ENCODE measurements around the gene UTF1. TPM values are rescaled to one million over a fixed set of nuclear protein-coding genes. Genes with fewer than 3 reads are reported as not detected.
A peak's percentile ranks its signal among the peaks of the same experiment; 100 is the strongest.

The UTF1 gene
- total and polyA plus RNA-seq, 2 of the 8 experiments (the other 6 are each of a cell fraction or from before 2014, with no cell fraction given): 0.47 to 21.8 TPM

DNA sequence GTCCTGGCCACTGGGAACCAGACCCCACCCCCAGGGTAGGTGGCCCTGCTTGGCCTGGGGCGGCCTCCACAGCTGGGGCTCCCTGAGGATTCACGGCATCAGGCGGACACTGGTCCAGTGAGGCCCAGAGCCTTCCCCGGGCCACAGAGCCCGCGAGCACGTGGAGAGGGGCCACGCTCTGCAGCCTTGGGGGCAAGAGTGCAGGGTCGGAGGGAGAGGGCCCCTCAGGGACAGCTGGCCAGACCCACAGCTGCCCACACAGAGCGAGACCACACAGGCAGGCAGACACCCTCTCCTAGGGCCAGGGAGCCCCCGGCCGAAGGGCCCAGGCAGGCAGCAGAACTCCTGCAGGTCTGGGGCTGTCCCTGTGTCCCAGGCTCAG lies 18.3 kb downstream of the UTF1 start:
- no peak overlapping the region for H3K4me2 ChIP-seq (ENCODE audit: insufficient read depth in 1 of 2, low read depth in 2 of 2, low read length in 2 of 2)
- H3K14ac ChIP-seq (ENCODE audit: insufficient read length): no peak overlapping the region
- CTCF ChIA-PET (ENCODE audit: partially characterized antibody): interaction anchor here (1.2 to 3.6 kb wide), 5 partner anchors 10 to 310 kb away, joined by 3 to 24 read pairs (median 8); no protein-coding TSS in a partner anchor
- FAIRE-seq: no peak
- DNase-seq (ENCODE audit: low read depth in 1 of 2, low spot score in 2 of 2): no peak
- no peak overlapping the region for H4K8ac ChIP-seq (ENCODE audit: extremely low read depth, insufficient read depth, low read length)
- H3K9me3 ChIP-seq (ENCODE audit: insufficient read depth in 2 of 2, low read depth in 1 of 2, low read length in 1 of 2): no peaks in the 10 kb centered on the region
- no peak overlapping the region for H3K23ac ChIP-seq (ENCODE audit: insufficient read length)
- H4K20me1 ChIP-seq (replicated peaks in 1 of 2; ENCODE audit: control insufficient read depth in 1 of 2, insufficient read depth in 2 of 2, low read length in 2 of 2): peaks cover 0 to 2% of the 10 kb centered on the region in 2 experiments
- no peak overlapping the region for H3K4me3 ChIP-seq (ENCODE audit: extremely low read depth in 1 of 4, insufficient read depth in 2 of 4, low read depth in 3 of 4, low read length in 4 of 4)
- H4K5ac ChIP-seq (ENCODE audit: insufficient read length, low read depth, low read length): no peak overlapping the region
- H2AK5ac ChIP-seq (ENCODE audit: low read depth, low read length): no peak overlapping the region
- H3K27me3 ChIP-seq (replicated peaks in 1 of 4; ENCODE audit: control insufficient read depth in 3 of 4, extremely low read depth in 1 of 4, insufficient read depth in 3 of 4, low read length in 3 of 4): no peaks in the 10 kb centered on the region; a peak in 3 of 7 replicates
- H3K27ac ChIP-seq (ENCODE audit: low read depth, low read length): no peak overlapping the region
- peak overlapping the region; percentile 31 for H2BK120ac ChIP-seq (replicated peaks; ENCODE audit: low read depth, low read length)
- 0 out of 2 replicates have a peak, but pooled peaks cover 2% of the 10 kb centered on the region for H3K79me1 ChIP-seq (ENCODE audit: low read depth, low read length)
- peak overlapping the region; percentile 84; the same call in 1 of the 2 replicates for H2BK12ac ChIP-seq (ENCODE audit: low read depth, low read length)
- no peak overlapping the region for H3K18ac ChIP-seq (ENCODE audit: extremely low read depth, low read length)
- no peak overlapping the region for H2AFZ ChIP-seq (ENCODE audit: low read length)
- no peak for TF ChIP-seq RFX5 (IDR thresholded peaks at IDR 0.05; ENCODE audit: borderline replicate concordance, low read depth, low read length)
- TF ChIP-seq POLR2AphosphoS5 (IDR thresholded peaks at IDR 0.05; ENCODE audit: low read depth, low read length): no peak
- no peak for TF ChIP-seq KDM5A (IDR thresholded peaks at IDR 0.05; ENCODE audit: low read length)
- no peak for TF ChIP-seq SIX5 (IDR thresholded peaks at IDR 0.05; ENCODE audit: low read depth, low read length)
- TF ChIP-seq BACH1 (IDR thresholded peaks at IDR 0.05; ENCODE audit: low read length): no peak
- no peaks in the 10 kb centered on the region for H3K79me2 ChIP-seq (ENCODE audit: control insufficient read depth in 1 of 2, insufficient read depth in 2 of 2, low read length in 2 of 2)
- H3K36me3 ChIP-seq (ENCODE audit: control insufficient read depth in 2 of 4, insufficient read depth in 4 of 4, low read length in 3 of 4): no peaks in the 10 kb centered on the region
- peak overlapping the region; percentile 48; the same call in 1 of the 2 replicates for H2BK20ac ChIP-seq (ENCODE audit: low read length)
- no peak overlapping the region for H3K4ac ChIP-seq (replicated peaks; ENCODE audit: insufficient read length, low read depth, low read length)
- peaks cover 0 to 15% (median 8%) of the 10 kb centered on the region in 4 experiments; a peak in 5 of 7 replicates for H3K4me1 ChIP-seq (replicated peaks in 1 of 4; ENCODE audit: control insufficient read depth in 3 of 4, insufficient read depth in 4 of 4, low read length in 3 of 4)
- peak overlapping the region; percentile 66; the same call in 1 of the 2 replicates for H2BK5ac ChIP-seq (ENCODE audit: low read depth, low read length)
- 81% methylated on average over 12 of the region's 12 CpGs; no CpG with 5 or more reads in 1 of the 2 experiments for WGBS, 2 experiments (ENCODE audit: extremely low coverage in 1 of 2, insufficient coverage in 1 of 2, insufficient read length in 1 of 2, insufficient replicate concordance in 2 of 2, low coverage in 1 of 2, low lambda C conversion rate in 2 of 2, missing lambda C conversion rate in 1 of 2)
- no peak overlapping the region for H2BK15ac ChIP-seq (ENCODE audit: low read length)
- H3K9ac ChIP-seq (replicated peaks in 1 of 4; ENCODE audit: extremely low read depth in 1 of 4, low read depth in 3 of 4, low read length in 3 of 4): no peak overlapping the region
- 0 out of 2 replicates have a peak, but pooled peaks cover 1% of the 10 kb centered on the region for H3K23me2 ChIP-seq (ENCODE audit: low read depth, low read length)
- POLR2A ChIA-PET (ENCODE audit: partially characterized antibody): interaction anchor here (2.1 kb wide), 1 partner anchor 9 kb away, joined by 6 read pairs; no protein-coding TSS in a partner anchor
- no peak overlapping the region for H3K56ac ChIP-seq (replicated peaks; ENCODE audit: insufficient read length, low read depth, low read length)
- H4K91ac ChIP-seq (replicated peaks; ENCODE audit: insufficient read length, low read length): peak overlapping the region; percentile 47
